MG63 (cell line): ENCODE measurements around the gene PRKRIP1. TPM values are rescaled to one million over a fixed set of nuclear protein-coding genes. Genes with fewer than 3 reads are reported as not detected.
"Not testable (repeated sequence)": the region's sequence is repeated elsewhere in the genome, so short reads cannot be mapped to it uniquely, and the experiment has no call there.

Experiments
- DNase-seq: peaks from one replicate; pipeline ENCODE4 v3.0.0-alpha.2; 2020
- H3K27me3 ChIP-seq: fragments of 250-450 bp; sonication (Bioruptor Pico); 2 replicates; pipeline ENCODE4 v1.5.1; 2020; ENCODE audit warnings: mild to moderate bottlenecking, moderate library complexity
- H3K36me3 ChIP-seq: fragments of 250-450 bp; sonication (Bioruptor Pico); 2 replicates; pipeline ENCODE4 v1.5.1; 2020; ENCODE audit warnings: mild to moderate bottlenecking, moderate library complexity
- H3K4me3 ChIP-seq: fragments of 250-450 bp; sonication (Bioruptor Pico); 2 replicates; pipeline ENCODE4 v1.5.1; 2020; ENCODE audit warnings: mild to moderate bottlenecking, moderate library complexity
- H3K9me3 ChIP-seq: fragments of 250-450 bp; sonication (Bioruptor Pico); 2 replicates; pipeline ENCODE4 v1.5.1; 2020; ENCODE audit warnings: mild to moderate bottlenecking, moderate library complexity
- total RNA-seq: library from RNA; depleted of rRNA; stranded (reverse); fragments of >200 nt; shearing (Covaris generic); gene quantifications from 2 replicates; pipeline ENCODE4 v1.2.3, GENCODE V29; 2014; ENCODE audit warnings: low replicate concordance

The PRKRIP1 gene
- total RNA-seq, 1 experiment from 2014 or later, result 16.2 TPM

- DNase-seq, result no peak
- Histone ChIP-seq H3K27me3 (no peaks in the 10 kb centered on the region), H3K36me3 (peaks cover 2% of the 10 kb centered on the region; the same call in 1 of the 2 replicates), H3K9me3 (no peaks in the 10 kb centered on the region), H3K4me3 (no peak overlapping the region)
Measured at GRCh38 chr7:102393467-102393866, 2.7 kb upstream of the PRKRIP1 start.

GRCh38 chr7:102395592-102395872, 631 bp upstream of the PRKRIP1 start:
- Histone ChIP-seq H3K4me3 (peak overlapping the region; percentile 85), H3K36me3 (peaks cover 4% of the 10 kb centered on the region), H3K27me3 (no peaks in the 10 kb centered on the region), H3K9me3 (no peaks in the 10 kb centered on the region)
- DNase-seq, result no peak

- DNase-seq, result no peak
- Histone ChIP-seq H3K27me3 (no peaks in the 10 kb centered on the region), H3K36me3 (peaks cover 8% of the 10 kb centered on the region), H3K4me3 (peak overlapping the region; percentile 85), H3K9me3 (no peaks in the 10 kb centered on the region)
Measured at GRCh38 chr7:102396710-102397019, 502 bp downstream of the PRKRIP1 start.

- no peak for DNase-seq
- Histone ChIP-seq H3K4me3 (no peak overlapping the region), H3K27me3 (no peaks in the 10 kb centered on the region), H3K9me3 (no peaks in the 10 kb centered on the region), H3K36me3 (peaks cover 8% of the 10 kb centered on the region)
Measured at GRCh38 chr7:102398543-102398942, 2.4 kb downstream of the PRKRIP1 start.

GRCh38 chr7:102400360-102400759, 4.2 kb downstream of the PRKRIP1 start:
- DNase-seq, result no peak
- H3K9me3 ChIP-seq, result no peaks in the 10 kb centered on the region
- no peaks in the 10 kb centered on the region for H3K27me3 ChIP-seq
- peaks cover 17% of the 10 kb centered on the region for H3K36me3 ChIP-seq
- no peak overlapping the region for H3K4me3 ChIP-seq

GRCh38 chr7:102403563-102403962, 7.4 kb downstream of the PRKRIP1 start:
- H3K36me3 ChIP-seq, result peaks cover 39% of the 10 kb centered on the region
- no peak overlapping the region for H3K4me3 ChIP-seq
- no peak for DNase-seq
- H3K9me3 ChIP-seq, result no peaks in the 10 kb centered on the region
- no peaks in the 10 kb centered on the region for H3K27me3 ChIP-seq

GRCh38 chr7:102404005-102404861, 8.1 kb downstream of the PRKRIP1 start:
- peak; percentile 7 for DNase-seq
- H3K9me3 ChIP-seq, result no peaks in the 10 kb centered on the region

GRCh38 chr7:102404862-102405188, 8.7 kb downstream of the PRKRIP1 start:
- not testable (repeated sequence) for DNase-seq, H3K27me3 ChIP-seq, H3K4me3 ChIP-seq, H3K9me3 ChIP-seq
- peaks cover 39% of the 10 kb centered on the region for H3K36me3 ChIP-seq

More at GRCh38 chr7:102404005-102404861, 8.1 kb downstream of the PRKRIP1 start:
- Histone ChIP-seq H3K27me3 (no peaks in the 10 kb centered on the region), H3K4me3 (no peak overlapping the region), H3K36me3 (peaks cover 37% of the 10 kb centered on the region)

- no peaks in the 10 kb centered on the region for H3K9me3 ChIP-seq
- H3K36me3 ChIP-seq, result peaks cover 40% of the 10 kb centered on the region
- H3K4me3 ChIP-seq, result no peak overlapping the region
- no peaks in the 10 kb centered on the region for H3K27me3 ChIP-seq
- DNase-seq, result no peak
Measured at GRCh38 chr7:102407910-102408309, 11.7 kb downstream of the PRKRIP1 start.

GRCh38 chr7:102408530-102408929, 12.4 kb downstream of the PRKRIP1 start:
- not testable (repeated sequence) for H3K4me3 ChIP-seq, DNase-seq, H3K9me3 ChIP-seq, H3K27me3 ChIP-seq
- H3K36me3 ChIP-seq, result peaks cover 40% of the 10 kb centered on the region

GRCh38 chr7:102409340-102409739, 13.2 kb downstream of the PRKRIP1 start:
- H3K36me3 ChIP-seq, result peaks cover 34% of the 10 kb centered on the region
- no peaks in the 10 kb centered on the region for H3K9me3 ChIP-seq
- no peak overlapping the region for H3K4me3 ChIP-seq
- no peak for DNase-seq
- H3K27me3 ChIP-seq, result no peaks in the 10 kb centered on the region

GRCh38 chr7:102410123-102410522, 14.0 kb downstream of the PRKRIP1 start:
- no peaks in the 10 kb centered on the region for H3K27me3 ChIP-seq
- DNase-seq, result no peak
- H3K36me3 ChIP-seq, result peaks cover 30% of the 10 kb centered on the region
- H3K4me3 ChIP-seq, result no peak overlapping the region
- no peaks in the 10 kb centered on the region for H3K9me3 ChIP-seq

- H3K36me3 ChIP-seq, result peaks cover 25% of the 10 kb centered on the region
- no peaks in the 10 kb centered on the region for H3K9me3 ChIP-seq
- DNase-seq, result no peak
- no peaks in the 10 kb centered on the region for H3K27me3 ChIP-seq
- no peak overlapping the region for H3K4me3 ChIP-seq
Measured at GRCh38 chr7:102410918-102411317, 14.8 kb downstream of the PRKRIP1 start.

- Histone ChIP-seq H3K27me3 (no peaks in the 10 kb centered on the region), H3K4me3 (no peak overlapping the region), H3K36me3 (peaks cover 16% of the 10 kb centered on the region), H3K9me3 (no peaks in the 10 kb centered on the region)
- no peak for DNase-seq
Measured at GRCh38 chr7:102412548-102412947, 16.4 kb downstream of the PRKRIP1 start.

GRCh38 chr7:102413091-102413490, 16.9 kb downstream of the PRKRIP1 start:
- Histone ChIP-seq H3K36me3 (peaks cover 11% of the 10 kb centered on the region), H3K4me3 (no peak overlapping the region), H3K9me3 (no peaks in the 10 kb centered on the region), H3K27me3 (no peaks in the 10 kb centered on the region)
- no peak for DNase-seq

- no peak overlapping the region for H3K4me3 ChIP-seq
- H3K9me3 ChIP-seq, result no peaks in the 10 kb centered on the region
- H3K36me3 ChIP-seq, result peaks cover 8% of the 10 kb centered on the region
- no peak for DNase-seq
- no peaks in the 10 kb centered on the region for H3K27me3 ChIP-seq
Measured at GRCh38 chr7:102413611-102414010, 17.4 kb downstream of the PRKRIP1 start.

- Histone ChIP-seq H3K9me3 (no peaks in the 10 kb centered on the region), H3K4me3 (no peak overlapping the region), H3K36me3 (no peaks in the 10 kb centered on the region; the same call in none of the 2 replicates), H3K27me3 (no peaks in the 10 kb centered on the region)
- DNase-seq, result no peak
Measured at GRCh38 chr7:102415685-102416225, 19.6 kb downstream of the PRKRIP1 start.

GRCh38 chr7:102416406-102416805, 20.2 kb downstream of the PRKRIP1 start:
- H3K36me3 ChIP-seq, result no peaks in the 10 kb centered on the region; the same call in none of the 2 replicates
- no peaks in the 10 kb centered on the region for H3K9me3 ChIP-seq

More at GRCh38 chr7:102416406-102416805, 20.2 kb downstream of the PRKRIP1 start:
- H3K4me3 ChIP-seq, result no peak overlapping the region
- no peaks in the 10 kb centered on the region for H3K27me3 ChIP-seq
- no peak for DNase-seq
